Measurements from ENCODE around the gene SLC12A1.

Gene SLC12A1

DNA sequence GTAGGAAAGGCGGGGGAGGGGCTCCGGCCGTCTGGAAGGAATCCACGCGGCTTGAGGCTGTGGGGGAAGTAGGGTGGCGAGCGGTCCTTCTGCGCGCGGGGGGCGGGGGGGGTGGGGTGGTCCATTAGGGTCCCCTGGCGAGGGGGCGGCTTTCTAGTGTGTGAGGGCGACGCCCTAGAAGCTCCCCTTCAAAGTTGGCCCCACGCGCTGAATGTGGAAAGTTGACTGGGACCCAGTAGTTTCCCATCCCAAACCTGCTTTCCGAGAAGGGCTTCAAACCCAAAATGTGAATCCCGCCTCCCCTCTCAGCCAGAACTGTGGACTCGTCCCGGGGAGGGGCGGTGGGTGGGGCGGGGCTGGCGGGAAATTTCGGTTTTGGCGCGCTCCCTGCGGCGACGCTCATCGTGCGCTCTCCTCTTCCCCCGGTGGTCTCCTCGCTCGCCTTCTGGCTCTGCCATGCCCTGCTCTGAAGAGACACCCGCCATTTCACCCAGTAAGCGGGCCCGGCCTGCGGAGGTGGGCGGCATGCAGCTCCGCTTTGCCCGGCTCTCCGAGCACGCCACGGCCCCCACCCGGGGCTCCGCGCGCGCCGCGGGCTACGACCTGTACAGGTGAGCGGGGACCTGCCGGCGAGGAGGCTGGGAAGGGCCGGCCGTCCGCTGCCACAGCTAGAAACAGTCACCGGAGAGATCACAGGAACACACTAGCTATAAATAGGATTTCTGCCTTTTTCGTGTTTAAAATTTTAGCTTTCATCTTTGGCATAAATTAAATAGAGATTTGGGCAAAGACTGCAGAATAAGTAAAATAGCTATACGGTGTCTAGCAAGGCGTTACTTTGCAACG is 125.9 kb downstream of the SLC12A1 start:
- H3K36me3 Mint-ChIP-seq (ENCODE audit: low read depth): peaks cover 15% of the 10 kb centered on the region
- H3K27ac Mint-ChIP-seq: peak overlapping the region; percentile 61 to 98 (median 95)
- TF ChIP-seq, protein P1, sequence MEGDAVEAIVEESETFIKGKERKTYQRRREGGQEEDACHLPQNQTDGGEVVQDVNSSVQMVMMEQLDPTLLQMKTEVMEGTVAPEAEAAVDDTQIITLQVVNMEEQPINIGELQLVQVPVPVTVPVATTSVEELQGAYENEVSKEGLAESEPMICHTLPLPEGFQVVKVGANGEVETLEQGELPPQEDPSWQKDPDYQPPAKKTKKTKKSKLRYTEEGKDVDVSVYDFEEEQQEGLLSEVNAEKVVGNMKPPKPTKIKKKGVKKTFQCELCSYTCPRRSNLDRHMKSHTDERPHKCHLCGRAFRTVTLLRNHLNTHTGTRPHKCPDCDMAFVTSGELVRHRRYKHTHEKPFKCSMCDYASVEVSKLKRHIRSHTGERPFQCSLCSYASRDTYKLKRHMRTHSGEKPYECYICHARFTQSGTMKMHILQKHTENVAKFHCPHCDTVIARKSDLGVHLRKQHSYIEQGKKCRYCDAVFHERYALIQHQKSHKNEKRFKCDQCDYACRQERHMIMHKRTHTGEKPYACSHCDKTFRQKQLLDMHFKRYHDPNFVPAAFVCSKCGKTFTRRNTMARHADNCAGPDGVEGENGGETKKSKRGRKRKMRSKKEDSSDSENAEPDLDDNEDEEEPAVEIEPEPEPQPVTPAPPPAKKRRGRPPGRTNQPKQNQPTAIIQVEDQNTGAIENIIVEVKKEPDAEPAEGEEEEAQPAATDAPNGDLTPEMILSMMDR (IDR thresholded peaks at IDR 0.05; ENCODE audit: unreplicated experiment in 3 of 3): no peak
- H3K27me3 Mint-ChIP-seq (ENCODE audit: low read depth): no peaks in the 10 kb centered on the region
- H3K4me3 Mint-ChIP-seq: peak overlapping the region; percentile 97 to 100 (median 100)
- H3K4me1 Mint-ChIP-seq: peaks cover 38% of the 10 kb centered on the region
- H3K9me3 Mint-ChIP-seq: no peaks in the 10 kb centered on the region

DNA sequence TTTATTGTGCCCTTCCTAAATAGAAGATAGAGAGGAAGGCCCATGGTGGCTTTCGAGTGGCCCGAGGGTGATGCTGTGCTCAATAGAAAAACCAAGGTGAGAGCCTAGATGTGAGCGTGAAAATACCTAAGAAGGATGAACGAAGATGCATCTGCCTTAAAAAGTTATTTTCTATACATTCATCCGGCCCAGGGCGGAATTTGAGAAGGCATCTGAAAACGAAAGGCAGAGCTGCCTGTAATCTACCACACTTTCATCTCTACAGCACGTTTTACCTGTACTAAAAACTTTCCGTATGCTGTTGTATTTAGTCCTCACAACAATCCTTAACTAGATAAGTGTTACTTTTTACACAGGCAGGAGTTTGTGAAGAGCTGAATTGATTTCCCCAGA is 126.5 kb downstream of the SLC12A1 start:
- peak overlapping the region; percentile 97 to 100 (median 100) for H3K4me3 Mint-ChIP-seq
- H3K27me3 Mint-ChIP-seq (ENCODE audit: low read depth): no peaks in the 10 kb centered on the region
- peaks cover 15% of the 10 kb centered on the region for H3K36me3 Mint-ChIP-seq (ENCODE audit: low read depth)
- TF ChIP-seq, protein P1 (IDR thresholded peaks at IDR 0.05; ENCODE audit: unreplicated experiment in 3 of 3): no peak
- no peaks in the 10 kb centered on the region for H3K9me3 Mint-ChIP-seq
- H3K4me1 Mint-ChIP-seq: peaks cover 36% of the 10 kb centered on the region
- peak overlapping the region; percentile 28 to 63 (median 61) for H3K27ac Mint-ChIP-seq

DNA sequence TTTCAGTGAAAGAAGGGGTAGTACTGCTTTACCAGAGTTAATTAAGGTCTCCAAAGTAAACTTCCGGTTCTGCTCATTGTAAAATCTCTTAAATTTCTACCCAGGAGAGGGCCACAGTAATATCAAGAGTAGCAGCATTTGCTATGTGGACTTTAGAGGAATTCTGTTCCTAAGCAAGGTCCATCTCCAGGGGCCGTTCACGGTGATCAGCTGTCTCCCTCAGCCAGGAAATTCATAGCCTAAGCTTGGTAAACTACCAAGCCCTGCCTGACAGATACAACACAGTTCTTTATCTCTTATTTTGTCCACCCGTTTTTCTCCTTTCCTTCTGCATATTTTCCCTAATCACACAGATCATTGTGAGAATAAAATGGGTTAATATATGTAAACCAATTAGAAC is 127.4 kb downstream of the SLC12A1 start:
- Mint-ChIP-seq H3K27me3 (ENCODE audit: low read depth) (no peaks in the 10 kb centered on the region), H3K9me3 (no peaks in the 10 kb centered on the region), H3K27ac (peak overlapping the region in 2 of 3 experiments; percentile 61 to 79), H3K4me1 (peaks cover 31% of the 10 kb centered on the region), H3K36me3 (ENCODE audit: low read depth) (peaks cover 19% of the 10 kb centered on the region), H3K4me3 (peak overlapping the region; percentile 97 to 100 (median 100))
- TF ChIP-seq, protein P1 (IDR thresholded peaks at IDR 0.05; ENCODE audit: unreplicated experiment in 3 of 3): no peak

DNA sequence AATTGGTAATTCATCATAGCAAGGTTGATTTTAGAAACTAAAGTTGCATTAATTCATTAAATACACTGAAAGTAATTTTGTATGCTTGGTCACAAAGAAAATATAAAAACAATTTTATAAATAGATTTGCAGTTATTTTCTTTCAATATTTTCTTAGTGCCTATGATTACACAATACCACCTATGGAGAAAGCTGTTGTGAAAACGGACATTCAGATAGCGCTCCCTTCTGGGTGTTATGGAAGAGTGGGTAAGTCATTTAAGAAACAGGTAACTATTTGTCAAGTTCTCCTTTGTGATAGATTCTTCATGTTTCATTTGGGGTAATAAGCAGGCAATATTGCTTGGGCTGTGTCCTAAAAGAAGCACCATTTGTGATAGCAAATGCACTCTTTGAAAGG is 128.2 kb downstream of the SLC12A1 start:
- Mint-ChIP-seq H3K27ac (no peak overlapping the region), H3K4me3 (peak overlapping the region in 2 of 3 experiments; percentile 97 to 100), H3K36me3 (ENCODE audit: low read depth) (peaks cover 19% of the 10 kb centered on the region), H3K9me3 (no peaks in the 10 kb centered on the region), H3K4me1 (peaks cover 31% of the 10 kb centered on the region), H3K27me3 (ENCODE audit: low read depth) (no peaks in the 10 kb centered on the region)
- TF ChIP-seq, protein P1 (IDR thresholded peaks at IDR 0.05; ENCODE audit: unreplicated experiment in 3 of 3): no peak

DNA sequence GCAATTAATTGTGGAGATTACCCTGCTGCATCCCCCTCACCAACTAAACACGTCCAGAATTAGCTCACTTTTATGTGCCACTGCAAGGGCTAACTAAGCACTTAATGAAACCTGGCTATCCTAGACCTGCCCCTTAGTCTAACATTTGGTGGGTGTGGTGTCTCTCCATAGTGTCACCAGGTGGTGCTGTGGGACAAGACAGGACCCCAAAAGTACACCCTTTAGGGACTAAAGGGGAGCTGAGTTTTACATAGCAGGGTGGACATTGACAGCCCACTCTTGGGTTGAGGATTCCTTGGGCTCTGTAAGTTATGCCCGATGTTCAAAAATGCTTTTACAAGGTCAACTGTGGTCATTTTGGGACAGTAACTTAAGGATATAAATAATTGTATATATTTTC is 130.8 kb downstream of the SLC12A1 start:
- Mint-ChIP-seq H3K36me3 (ENCODE audit: low read depth) (peaks cover 38% of the 10 kb centered on the region), H3K9me3 (no peaks in the 10 kb centered on the region), H3K27me3 (ENCODE audit: low read depth) (no peaks in the 10 kb centered on the region), H3K4me1 (peaks cover 25% of the 10 kb centered on the region), H3K4me3 (peak overlapping the region in 1 of 3 experiments; percentile 59), H3K27ac (no peak overlapping the region)
- TF ChIP-seq, protein P1 (IDR thresholded peaks at IDR 0.05; ENCODE audit: unreplicated experiment in 3 of 3): peak in 1 of 3 experiments; percentile 34

DNA sequence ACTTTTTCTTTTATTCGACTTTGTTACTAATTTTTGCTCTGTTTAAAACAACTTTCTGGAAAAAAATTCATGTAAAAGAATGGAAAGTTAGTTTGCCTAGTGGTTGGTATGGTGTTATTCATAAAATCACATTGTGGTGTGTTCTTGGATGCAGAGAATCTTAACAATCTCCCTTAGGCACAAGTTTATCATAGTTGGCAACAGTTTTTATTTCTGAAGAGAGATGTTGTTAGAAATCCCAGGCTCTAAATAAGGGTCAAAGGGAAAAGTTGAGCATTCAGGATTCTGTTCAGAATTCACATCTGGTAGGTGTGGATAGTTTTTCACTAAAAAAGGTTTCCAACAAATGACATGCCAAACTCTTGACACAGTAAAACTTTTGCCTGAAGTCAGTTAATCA is 131.5 kb downstream of the SLC12A1 start:
- Mint-ChIP-seq H3K27ac (no peak overlapping the region), H3K4me3 (no peak overlapping the region), H3K9me3 (no peaks in the 10 kb centered on the region), H3K27me3 (ENCODE audit: low read depth) (no peaks in the 10 kb centered on the region), H3K36me3 (ENCODE audit: low read depth) (peaks cover 42% of the 10 kb centered on the region), H3K4me1 (peaks cover 22% of the 10 kb centered on the region)
- TF ChIP-seq, protein P1 (IDR thresholded peaks at IDR 0.05; ENCODE audit: unreplicated experiment in 3 of 3): no peak

Data from nephron (organoid).